CD4-positive, alpha-beta T cell treated with Interleukin-12 subunit alpha and Interleukin-12 subunit beta, for 1 hour (primary cell): Measurements from ENCODE around the gene LMNB1.
"Not testable (repeated sequence)": the region's sequence is repeated elsewhere in the genome, so short reads cannot be mapped to it uniquely, and the experiment has no call there.

ENCODE experiments used
- DNase-seq: peaks from one replicate; pipeline ENCODE4 v3.0.0-alpha.2; 2020

LMNB1 gene

GRCh38 chr5:126829098-126829497, 52.2 kb downstream of the LMNB1 start:
- DNase-seq, result no peak

- DNase-seq, result no peak
These were observed 53.1 kb downstream of the LMNB1 start for GRCh38 chr5:126830061-126830460.

GRCh38 chr5:126831156-126831555, 54.2 kb downstream of the LMNB1 start:
- DNase-seq, result no peak

- DNase-seq, result no peak
These were observed 59.8 kb downstream of the LMNB1 start for GRCh38 chr5:126836778-126837177.

- no peak for DNase-seq
These were observed 60.3 kb downstream of the LMNB1 start for GRCh38 chr5:126837242-126837641.

GRCh38 chr5:126837906-126838539, 61.1 kb downstream of the LMNB1 start:
- peak; percentile 32 for DNase-seq

- DNase-seq, result not testable (repeated sequence)
These were observed 62.5 kb downstream of the LMNB1 start for GRCh38 chr5:126839407-126839806.

GRCh38 chr5:126843375-126843774, 66.4 kb downstream of the LMNB1 start:
- DNase-seq, result not testable (repeated sequence)

GRCh38 chr5:126845470-126846070, 68.6 kb downstream of the LMNB1 start:
- DNase-seq, result peak; percentile 62

GRCh38 chr5:126846344-126846743, 69.4 kb downstream of the LMNB1 start:
- no peak for DNase-seq

GRCh38 chr5:126846744-126847455, 70.0 kb downstream of the LMNB1 start:
- DNase-seq, result no peak

- no peak for DNase-seq
These were observed 70.5 kb downstream of the LMNB1 start for GRCh38 chr5:126847456-126847820.

GRCh38 chr5:126847826-126848251, 70.9 kb downstream of the LMNB1 start:
- no peak for DNase-seq

- DNase-seq, result no peak
These were observed 71.3 kb downstream of the LMNB1 start for GRCh38 chr5:126848253-126848652.

- DNase-seq, result no peak
These were observed 72.3 kb downstream of the LMNB1 start for GRCh38 chr5:126849101-126849678.

GRCh38 chr5:126851501-126852011, 74.6 kb downstream of the LMNB1 start:
- DNase-seq, result peak; percentile 26

GRCh38 chr5:126852091-126852571, 75.2 kb downstream of the LMNB1 start:
- DNase-seq, result peak; percentile 47

- no peak for DNase-seq
These were observed 75.9 kb downstream of the LMNB1 start for GRCh38 chr5:126852841-126853271.

- DNase-seq, result peak; percentile 49
These were observed 76.8 kb downstream of the LMNB1 start for GRCh38 chr5:126853541-126854307.

- DNase-seq, result no peak
These were observed 77.7 kb downstream of the LMNB1 start for GRCh38 chr5:126854526-126855110.

GRCh38 chr5:126855266-126855665, 78.3 kb downstream of the LMNB1 start:
- no peak for DNase-seq
